CD8-positive, alpha-beta memory T cell (primary cell): ENCODE data around the gene TCF3. TPM values are rescaled to one million over a fixed set of nuclear protein-coding genes. Genes with fewer than 3 reads are reported as not detected.

Experiments
- CTCF ChIA-PET: fragments of 350-600 bp; sonication (Branson Sonifier 250); formaldehyde crosslinking; loops from one replicate; lab custom pipeline; 2021; ENCODE audit warnings: antibody characterized with exemption; lab: Charles Lee
- POLR2A ChIA-PET: fragments of 350-600 bp; sonication (Branson Sonifier 250); formaldehyde crosslinking; loops from one replicate; lab custom pipeline; 2021; ENCODE audit warnings: antibody characterized with exemption; lab: Charles Lee
- DNase-seq, 5 donors: peaks; one replicate each; pipeline versions ENCODE4 v3.0.0 to v3.0.0-alpha.2; 2020 to 2022; ENCODE audit warnings: mixed read lengths in 1 of 5
- H3K27ac ChIP-seq: one replicate; pipeline ENCODE4 v1.7.0; 2013; ENCODE audit warnings: low read depth, mild to moderate bottlenecking, low read length, moderate library complexity
- H3K27me3 ChIP-seq: 2 replicates; pipeline ENCODE4 v1.7.0; 2013; ENCODE audit warnings: low read length, mild to moderate bottlenecking; ENCODE audit not compliant: insufficient read depth, poor library complexity, severe bottlenecking
- H3K36me3 ChIP-seq: 2 replicates; pipeline ENCODE4 v1.7.0; 2013; ENCODE audit warnings: mild to moderate bottlenecking, low read length, moderate library complexity; ENCODE audit not compliant: insufficient read depth
- H3K4me1 ChIP-seq: 2 replicates; pipeline ENCODE4 v1.7.0; 2013; ENCODE audit warnings: mild to moderate bottlenecking, low read length, moderate library complexity; ENCODE audit not compliant: insufficient read depth
- H3K4me3 ChIP-seq: 2 replicates; pipeline ENCODE4 v1.7.0; 2013; ENCODE audit warnings: mild to moderate bottlenecking, low read length
- H3K9me3 ChIP-seq: 2 replicates; pipeline ENCODE4 v1.7.0; 2013; ENCODE audit warnings: mild to moderate bottlenecking, low read length
- H3K27ac Mint-ChIP-seq, 8 donors: one replicate each; pipeline ENCODE4 v1.8.0; 2020 to 2021; ENCODE audit warnings: mixed read lengths in 8 of 8, mild to moderate bottlenecking in 6 of 8, inconsistent platforms in 3 of 8, moderate library complexity in 3 of 8
- H3K27me3 Mint-ChIP-seq, 2 donors: one replicate each; pipeline ENCODE4 v1.8.0; 2020 to 2021; ENCODE audit warnings: mixed read lengths in 2 of 2, mild to moderate bottlenecking in 1 of 2, moderate library complexity in 1 of 2
- H3K36me3 Mint-ChIP-seq, 3 donors: one replicate each; pipeline ENCODE4 v1.8.0; 2020 to 2021; ENCODE audit warnings: mixed read lengths in 3 of 3, inconsistent platforms in 1 of 3, mild to moderate bottlenecking in 1 of 3
- H3K4me1 Mint-ChIP-seq, 3 donors: one replicate each; pipeline ENCODE4 v1.8.0; 2020 to 2021; ENCODE audit warnings: mixed read lengths in 3 of 3, inconsistent platforms in 1 of 3, mild to moderate bottlenecking in 1 of 3
- H3K4me3 Mint-ChIP-seq, 7 donors: one replicate each; pipeline ENCODE4 v1.8.0; 2020 to 2021; ENCODE audit warnings: mixed read lengths in 7 of 7, mild to moderate bottlenecking in 6 of 7, moderate library complexity in 4 of 7, inconsistent platforms in 2 of 7
- H3K9me3 Mint-ChIP-seq, 5 donors: one replicate each; pipeline ENCODE4 v1.8.0; 2020 to 2022; ENCODE audit warnings: mixed read lengths in 5 of 5, mild to moderate bottlenecking in 3 of 5, moderate library complexity in 2 of 5, inconsistent platforms in 1 of 5
- polyA plus RNA-seq: library from polyadenylated mRNA; unstranded; fragments of 300-500 nt; fragmentation: Illumina TruSeq; gene quantifications from one replicate; pipeline ENCODE4 v1.2.3, GENCODE V29; 2021
- total RNA-seq, 2 experiments: library from RNA; stranded (reverse); gene quantifications; one replicate each; pipeline ENCODE4 v1.2.3, GENCODE V29; 2021

TCF3 gene
- total and polyA plus RNA-seq, 3 experiments from 2014 or later, result 13.3 to 97.0 (median 96.0) TPM

DNA sequence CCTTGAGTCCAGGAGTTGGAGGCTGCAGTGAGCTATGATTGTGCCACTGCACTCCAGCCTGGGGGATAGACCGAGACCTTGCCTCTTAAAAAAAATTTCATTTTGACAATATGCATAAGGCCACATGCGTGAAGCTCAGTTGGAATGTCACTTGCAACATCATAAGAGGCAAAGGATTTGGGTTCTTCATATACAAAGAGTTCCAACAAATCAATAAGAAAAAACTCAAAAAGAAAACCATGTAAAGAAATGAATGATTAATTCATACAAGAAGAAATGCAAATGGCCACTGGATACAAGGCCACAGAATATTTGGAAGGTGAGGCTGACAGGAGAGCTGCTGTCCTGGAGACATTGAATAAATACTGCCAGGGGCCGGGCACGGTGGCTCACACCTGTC, 9.6 kb upstream of the TCF3 start:
- H3K27me3 ChIP-seq, result no peaks in the 10 kb centered on the region
- CTCF ChIA-PET, result interaction anchor here (1.6 kb wide), 1 partner anchor 10 kb away, joined by 9 read pairs; no protein-coding TSS in a partner anchor

DNA sequence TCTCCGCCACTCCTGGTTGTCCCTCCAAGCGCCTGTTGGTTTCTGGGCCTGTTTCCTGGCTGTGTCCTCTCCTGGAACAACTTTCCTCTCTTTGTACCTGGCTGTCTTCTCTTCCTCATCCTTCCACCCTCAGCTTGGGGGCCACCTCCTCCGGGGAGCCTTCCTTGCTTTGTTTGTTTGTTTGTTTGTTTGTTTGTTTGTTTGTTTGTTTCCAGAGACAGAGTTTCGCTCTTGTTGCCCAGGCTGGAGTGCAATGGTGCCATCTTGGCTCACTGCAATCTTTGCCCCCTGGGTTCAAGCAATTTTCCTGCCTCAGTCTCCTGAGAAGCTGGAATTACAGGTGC, 6.6 kb upstream of the TCF3 start:
- no peak for DNase-seq
- Histone ChIP-seq H3K4me1 (no peaks in the 10 kb centered on the region), H3K4me3 (no peak overlapping the region), H3K27me3 (no peaks in the 10 kb centered on the region), H3K27ac (no peak overlapping the region), H3K36me3 (no peaks in the 10 kb centered on the region), H3K9me3 (no peaks in the 10 kb centered on the region)
- Mint-ChIP-seq H3K27ac (peak overlapping the region in 1 of 8 donors; percentile 52), H3K27me3 (peaks cover 3 to 17% of the 10 kb centered on the region in 2 donors), H3K36me3 (no peaks in the 10 kb centered on the region), H3K4me1 (peaks cover 0 to 4% (median 3%) of the 10 kb centered on the region in 3 donors), H3K4me3 (no peak overlapping the region), H3K9me3 (no peaks in the 10 kb centered on the region)
- POLR2A ChIA-PET, result no interaction called here
- CTCF ChIA-PET, result interaction anchor here (1.4 kb wide), 1 partner anchor 52 kb away, joined by 4 read pairs; no protein-coding TSS in a partner anchor

More for the DNA sequence above, 9.6 kb upstream of the TCF3 start:
- no peak overlapping the region for H3K4me3 ChIP-seq
- H3K36me3 ChIP-seq, result no peaks in the 10 kb centered on the region
- Mint-ChIP-seq H3K4me1 (peaks cover 0 to 3% (median 0%) of the 10 kb centered on the region in 3 donors), H3K27me3 (peaks cover 3 to 13% of the 10 kb centered on the region in 2 donors), H3K27ac (no peak overlapping the region), H3K9me3 (no peaks in the 10 kb centered on the region), H3K4me3 (no peak overlapping the region), H3K36me3 (no peaks in the 10 kb centered on the region)
- POLR2A ChIA-PET, result no interaction called here
- H3K4me1 ChIP-seq, result no peaks in the 10 kb centered on the region
- H3K27ac ChIP-seq, result no peak overlapping the region
- DNase-seq, result no peak
- no peaks in the 10 kb centered on the region for H3K9me3 ChIP-seq

GRCh38 chr19:1658150-1659083, 6.0 kb upstream of the TCF3 start:
- H3K4me1 Mint-ChIP-seq, result peaks cover 0 to 5% (median 3%) of the 10 kb centered on the region in 3 donors
- CTCF ChIA-PET, result interaction anchor here (1.4 kb wide), 1 partner anchor 51 kb away, joined by 4 read pairs; no protein-coding TSS in a partner anchor

GRCh38 chr19:1657746-1658145, 5.3 kb upstream of the TCF3 start:
- Histone ChIP-seq H3K27me3 (no peaks in the 10 kb centered on the region), H3K27ac (no peak overlapping the region), H3K4me3 (no peak overlapping the region), H3K36me3 (no peaks in the 10 kb centered on the region), H3K4me1 (no peaks in the 10 kb centered on the region), H3K9me3 (no peaks in the 10 kb centered on the region)
- Mint-ChIP-seq H3K27me3 (peaks cover 4 to 17% of the 10 kb centered on the region in 2 donors), H3K4me1 (peaks cover 0 to 9% (median 7%) of the 10 kb centered on the region in 3 donors), H3K27ac (no peak overlapping the region), H3K9me3 (no peaks in the 10 kb centered on the region), H3K36me3 (peaks cover 0 to under 1% (median 0%) of the 10 kb centered on the region in 3 donors), H3K4me3 (no peak overlapping the region)
- ChIA-PET POLR2A (no interaction called here), CTCF (no interaction called here)
- no peak for DNase-seq

More at GRCh38 chr19:1658150-1659083, 6.0 kb upstream of the TCF3 start:
- Histone ChIP-seq H3K27ac (no peak overlapping the region), H3K4me1 (no peaks in the 10 kb centered on the region), H3K27me3 (no peaks in the 10 kb centered on the region), H3K36me3 (no peaks in the 10 kb centered on the region), H3K9me3 (no peaks in the 10 kb centered on the region), H3K4me3 (no peak overlapping the region)
- Mint-ChIP-seq H3K27me3 (peaks cover 3 to 17% of the 10 kb centered on the region in 2 donors), H3K27ac (no peak overlapping the region), H3K9me3 (no peaks in the 10 kb centered on the region), H3K4me3 (no peak overlapping the region), H3K36me3 (no peaks in the 10 kb centered on the region)
- no peak for DNase-seq
- POLR2A ChIA-PET, result interaction anchor here (0.6 kb wide), 1 partner anchor 160 kb away, joined by 9 read pairs; no protein-coding TSS in a partner anchor

- Mint-ChIP-seq H3K27me3 (peaks cover 5 to 15% of the 10 kb centered on the region in 2 donors), H3K9me3 (no peaks in the 10 kb centered on the region), H3K4me3 (no peak overlapping the region), H3K27ac (no peak overlapping the region), H3K4me1 (peaks cover 0 to 10% (median 7%) of the 10 kb centered on the region in 3 donors), H3K36me3 (peaks cover 0 to 2% (median 0%) of the 10 kb centered on the region in 3 donors)
- Histone ChIP-seq H3K4me1 (no peaks in the 10 kb centered on the region), H3K9me3 (no peaks in the 10 kb centered on the region), H3K36me3 (no peaks in the 10 kb centered on the region), H3K4me3 (no peak overlapping the region), H3K27ac (no peak overlapping the region), H3K27me3 (no peaks in the 10 kb centered on the region)
- CTCF ChIA-PET, result interaction anchor here (1.4 kb wide), 1 partner anchor 16 kb away, joined by 3 read pairs; no protein-coding TSS in a partner anchor
- DNase-seq, result no peak
- POLR2A ChIA-PET, result no interaction called here
These were observed 4.6 kb upstream of the TCF3 start for GRCh38 chr19:1656988-1657536.

DNA sequence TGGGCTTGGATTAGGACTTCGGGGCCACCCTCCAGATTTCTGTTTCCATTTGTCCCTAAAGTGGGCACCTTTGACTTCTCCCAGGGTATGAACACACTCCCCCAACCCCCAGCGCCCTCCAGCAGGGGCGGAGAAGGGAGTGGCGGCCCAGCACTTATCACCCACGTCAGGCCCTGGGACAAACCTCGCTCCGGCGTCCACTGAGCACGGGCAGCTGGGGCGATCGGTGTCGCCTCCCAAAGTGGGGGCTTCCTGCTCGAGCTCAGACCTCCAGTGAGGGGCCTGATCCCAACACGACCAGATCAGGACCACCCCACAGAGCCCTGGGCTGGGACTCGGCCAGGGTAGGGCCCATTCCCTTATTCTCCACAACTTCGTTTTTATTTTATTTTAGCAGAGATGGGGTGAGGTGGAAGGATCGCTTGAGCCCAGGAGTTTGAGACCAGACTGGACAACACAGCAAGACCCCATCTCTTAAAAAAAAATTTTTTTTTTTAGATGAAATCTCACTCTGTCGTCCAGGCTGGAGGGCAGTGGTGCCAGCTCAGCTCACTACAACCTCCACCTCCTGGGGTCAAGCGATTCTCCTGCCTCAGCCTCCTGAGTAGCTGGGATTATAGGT, 3.7 kb upstream of the TCF3 start:
- DNase-seq, result no peak
- no peaks in the 10 kb centered on the region for H3K36me3 ChIP-seq
- peaks cover 7 to 14% of the 10 kb centered on the region in 2 donors for H3K27me3 Mint-ChIP-seq
- H3K27ac Mint-ChIP-seq, result no peak overlapping the region
- no peaks in the 10 kb centered on the region for H3K27me3 ChIP-seq
- H3K4me3 ChIP-seq, result no peak overlapping the region
- H3K4me1 ChIP-seq, result peaks cover 2% of the 10 kb centered on the region
- H3K4me3 Mint-ChIP-seq, result no peak overlapping the region
- H3K4me1 Mint-ChIP-seq, result peaks cover 3 to 13% (median 9%) of the 10 kb centered on the region in 3 donors
- no peaks in the 10 kb centered on the region for H3K9me3 Mint-ChIP-seq
- peaks cover 0 to 4% (median 0%) of the 10 kb centered on the region in 3 donors for H3K36me3 Mint-ChIP-seq
- no peak overlapping the region for H3K27ac ChIP-seq
- ChIA-PET CTCF (interaction anchor here (1.4 kb wide), 1 partner anchor 17 kb away, joined by 3 read pairs; no protein-coding TSS in a partner anchor), POLR2A (no interaction called here)
- no peaks in the 10 kb centered on the region for H3K9me3 ChIP-seq

DNA sequence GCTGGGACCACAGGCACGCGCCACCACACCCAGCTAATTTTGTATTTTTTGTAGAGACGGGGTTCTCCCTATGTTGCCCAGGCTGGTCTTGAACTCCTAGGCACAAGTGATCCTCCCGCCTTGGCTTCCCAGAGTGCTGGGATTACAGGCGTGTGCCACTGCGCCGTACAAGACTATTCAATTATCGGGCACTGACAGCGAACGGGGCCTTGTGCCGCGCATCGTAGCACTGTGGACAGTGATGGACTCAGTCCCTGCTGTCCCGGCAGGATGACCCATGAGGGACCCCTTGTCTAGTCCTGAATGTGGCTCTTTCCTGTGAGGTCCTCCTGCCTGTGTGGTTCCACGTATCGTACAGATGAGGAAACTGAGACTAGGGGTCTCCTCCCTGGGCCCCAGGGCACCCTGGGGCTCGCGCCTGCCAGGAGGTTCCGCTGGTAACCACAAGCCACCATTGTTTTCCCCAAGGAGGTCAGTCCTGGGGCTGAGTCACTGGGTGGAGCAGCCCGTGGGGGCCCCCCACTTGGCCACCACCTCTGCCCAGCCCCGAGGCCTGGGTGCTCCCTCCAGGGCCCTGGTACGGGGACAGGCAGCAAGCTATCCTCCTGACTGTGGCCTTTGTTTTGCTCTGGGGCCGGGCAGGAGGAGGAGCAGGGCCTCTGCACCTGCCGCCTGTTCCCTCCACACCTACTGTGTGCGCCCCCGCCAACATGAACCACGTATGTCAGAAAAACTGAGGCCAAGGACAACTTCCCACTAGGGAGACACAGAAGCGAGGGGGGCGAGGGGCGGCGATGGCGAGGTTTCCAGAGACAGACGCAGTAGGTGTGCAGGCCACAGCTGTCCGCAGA, 2.9 kb upstream of the TCF3 start:
- no peak for DNase-seq
- no peaks in the 10 kb centered on the region for H3K9me3 ChIP-seq
- H3K4me1 Mint-ChIP-seq, result peaks cover 11 to 18% (median 15%) of the 10 kb centered on the region in 3 donors
- ChIA-PET POLR2A (no interaction called here), CTCF (interaction anchor here (0.8 to 1.4 kb wide), 4 partner anchors 17 to 50 kb away, joined by 3 read pairs; partner anchors contain the start of gene UQCR11)
- H3K4me1 ChIP-seq, result peaks cover 9% of the 10 kb centered on the region
- peaks cover 9 to 12% of the 10 kb centered on the region in 2 donors for H3K27me3 Mint-ChIP-seq
- H3K4me3 Mint-ChIP-seq, result peak overlapping the region in 1 of 7 donors; percentile 48
- H3K36me3 ChIP-seq, result no peaks in the 10 kb centered on the region
- H3K9me3 Mint-ChIP-seq, result no peaks in the 10 kb centered on the region
- H3K27ac Mint-ChIP-seq, result no peak overlapping the region
- no peak overlapping the region for H3K27ac ChIP-seq
- no peaks in the 10 kb centered on the region for H3K27me3 ChIP-seq
- H3K4me3 ChIP-seq, result no peak overlapping the region
- H3K36me3 Mint-ChIP-seq, result peaks cover 0 to 9% (median 0%) of the 10 kb centered on the region in 3 donors
